AG10803 (cell line): ENCODE data around the gene RPL13.
A peak's percentile ranks its signal among the peaks of the same experiment; 100 is the strongest.
"Not testable (repeated sequence)": the region's sequence is repeated elsewhere in the genome, so short reads cannot be mapped to it uniquely, and the experiment has no call there.

ENCODE experiments used
- DNase-seq: peaks from one replicate; pipeline ENCODE4 v3.0.0; 2010; ENCODE audit warnings: low read depth
- H3K4me3 ChIP-seq: 2 replicates; pipeline ENCODE4 v1.5.1; 2011; ENCODE audit warnings: mild to moderate bottlenecking, low read length, control low read depth
- TF ChIP-seq, protein P1 (sequence below): conservative IDR thresholded peaks from 2 replicates; pipeline ENCODE4 v1.5.1; 2011; ENCODE audit warnings: mild to moderate bottlenecking, low read length, control low read depth, inconsistent platforms

Gene RPL13

DNA sequence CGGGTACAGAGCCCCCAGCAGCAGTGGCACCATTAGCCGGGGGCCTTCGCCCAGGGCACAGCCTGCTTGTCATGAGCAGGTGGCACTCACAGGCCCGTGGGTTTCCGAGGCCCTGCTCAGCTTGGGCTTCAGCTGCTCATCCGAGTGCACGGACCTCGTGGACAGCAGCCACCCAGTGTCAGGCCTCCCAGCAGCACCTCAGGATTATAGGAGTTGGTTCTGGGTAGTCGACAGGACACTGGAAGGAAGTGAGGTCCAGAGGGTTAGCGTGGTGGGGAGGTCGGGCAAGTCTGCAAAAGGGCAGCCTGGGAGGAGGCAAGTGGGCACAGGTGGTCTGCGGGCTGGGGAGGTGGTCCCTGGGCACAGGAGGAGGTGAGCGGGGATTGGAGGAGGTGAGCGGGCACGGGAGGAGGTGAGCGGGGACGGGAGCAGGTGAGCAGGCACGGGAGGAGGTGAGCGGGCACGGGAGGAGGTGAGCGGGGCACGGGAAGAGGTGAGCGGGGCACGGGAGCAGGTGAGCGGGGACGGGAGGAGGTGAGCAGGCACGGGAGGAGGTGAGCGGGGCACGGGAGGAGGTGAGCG lies 10.0 kb downstream of the RPL13 start:
- TF ChIP-seq, protein P1, sequence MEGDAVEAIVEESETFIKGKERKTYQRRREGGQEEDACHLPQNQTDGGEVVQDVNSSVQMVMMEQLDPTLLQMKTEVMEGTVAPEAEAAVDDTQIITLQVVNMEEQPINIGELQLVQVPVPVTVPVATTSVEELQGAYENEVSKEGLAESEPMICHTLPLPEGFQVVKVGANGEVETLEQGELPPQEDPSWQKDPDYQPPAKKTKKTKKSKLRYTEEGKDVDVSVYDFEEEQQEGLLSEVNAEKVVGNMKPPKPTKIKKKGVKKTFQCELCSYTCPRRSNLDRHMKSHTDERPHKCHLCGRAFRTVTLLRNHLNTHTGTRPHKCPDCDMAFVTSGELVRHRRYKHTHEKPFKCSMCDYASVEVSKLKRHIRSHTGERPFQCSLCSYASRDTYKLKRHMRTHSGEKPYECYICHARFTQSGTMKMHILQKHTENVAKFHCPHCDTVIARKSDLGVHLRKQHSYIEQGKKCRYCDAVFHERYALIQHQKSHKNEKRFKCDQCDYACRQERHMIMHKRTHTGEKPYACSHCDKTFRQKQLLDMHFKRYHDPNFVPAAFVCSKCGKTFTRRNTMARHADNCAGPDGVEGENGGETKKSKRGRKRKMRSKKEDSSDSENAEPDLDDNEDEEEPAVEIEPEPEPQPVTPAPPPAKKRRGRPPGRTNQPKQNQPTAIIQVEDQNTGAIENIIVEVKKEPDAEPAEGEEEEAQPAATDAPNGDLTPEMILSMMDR = no peak
- no peak overlapping the region for H3K4me3 ChIP-seq
- DNase-seq = no peak

DNA sequence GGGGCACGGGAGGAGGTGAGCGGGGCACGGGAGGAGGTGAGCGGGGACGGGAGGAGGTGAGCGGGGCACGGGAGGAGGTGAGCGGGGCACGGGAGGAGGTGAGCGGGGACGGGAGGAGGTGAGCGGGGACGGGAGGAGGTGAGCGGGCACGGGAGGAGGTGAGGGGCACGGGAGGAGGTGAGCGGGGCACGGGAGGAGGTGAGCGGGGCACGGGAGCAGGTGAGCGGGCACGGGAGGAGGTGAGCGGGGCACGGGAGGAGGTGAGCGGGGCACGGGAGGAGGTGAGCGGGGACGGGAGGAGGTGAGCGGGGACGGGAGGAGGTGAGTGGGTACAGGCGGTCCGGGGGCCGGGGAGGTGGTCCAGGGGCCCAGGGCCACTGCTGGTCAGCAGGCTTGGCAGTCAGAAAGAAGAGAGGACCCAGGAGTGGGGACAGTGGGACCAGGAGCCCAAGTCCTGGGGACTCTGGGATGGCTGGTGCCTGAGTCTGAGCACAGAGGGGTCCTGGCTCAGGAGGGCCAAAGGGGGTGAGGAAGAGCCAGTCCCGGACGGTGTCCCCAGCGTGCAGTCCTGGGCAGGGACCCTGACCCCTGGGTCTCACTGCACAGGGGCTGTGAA lies 10.6 kb downstream of the RPL13 start:
- H3K4me3 ChIP-seq, DNase-seq: not testable (repeated sequence)

DNA sequence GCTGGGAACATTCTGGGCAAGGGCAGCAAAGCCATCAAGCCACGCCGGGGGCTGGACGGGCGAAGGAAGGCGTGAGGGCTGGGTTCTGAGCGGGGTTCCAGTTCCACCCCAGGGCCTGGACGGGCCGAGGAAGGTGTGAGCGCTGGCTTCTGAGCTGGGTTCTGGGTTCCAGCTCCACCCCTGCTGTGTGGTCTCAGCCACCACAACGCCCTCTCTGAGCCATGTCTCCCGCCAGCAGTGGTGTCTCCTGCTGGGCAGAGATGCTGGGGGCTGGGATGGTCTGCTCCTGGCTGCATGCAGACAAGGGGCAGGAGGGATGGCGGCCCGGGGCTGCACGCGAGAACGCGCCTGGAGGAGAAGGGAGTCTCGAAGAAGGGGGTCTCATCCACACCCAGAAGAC lies 11.2 kb downstream of the RPL13 start:
- no peak overlapping the region for H3K4me3 ChIP-seq
- TF ChIP-seq, protein P1 = no peak
- DNase-seq = no peak

DNA sequence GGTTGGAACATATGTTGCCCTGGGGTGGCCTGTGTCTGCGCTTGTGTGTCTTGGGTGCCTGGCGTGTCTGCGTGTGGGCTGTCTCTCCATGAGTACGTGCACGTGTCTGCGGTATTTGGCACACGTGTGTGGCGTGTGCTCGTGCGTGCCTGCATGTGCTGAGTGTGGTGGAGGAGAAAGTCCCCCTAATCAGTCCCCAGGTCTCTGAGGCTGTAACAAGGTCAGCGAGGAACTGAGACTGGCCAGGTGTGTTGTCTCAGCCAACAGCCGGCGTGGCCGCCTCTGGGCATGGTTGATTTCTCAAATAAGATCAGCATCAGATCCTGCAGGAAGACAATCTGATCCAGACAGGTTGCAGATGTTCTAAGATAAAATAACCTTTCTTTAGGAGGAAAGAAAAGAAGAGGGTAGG lies 11.6 kb downstream of the RPL13 start:
- TF ChIP-seq, protein P1 = no peak
- DNase-seq = no peak
- H3K4me3 ChIP-seq = no peak overlapping the region

DNA sequence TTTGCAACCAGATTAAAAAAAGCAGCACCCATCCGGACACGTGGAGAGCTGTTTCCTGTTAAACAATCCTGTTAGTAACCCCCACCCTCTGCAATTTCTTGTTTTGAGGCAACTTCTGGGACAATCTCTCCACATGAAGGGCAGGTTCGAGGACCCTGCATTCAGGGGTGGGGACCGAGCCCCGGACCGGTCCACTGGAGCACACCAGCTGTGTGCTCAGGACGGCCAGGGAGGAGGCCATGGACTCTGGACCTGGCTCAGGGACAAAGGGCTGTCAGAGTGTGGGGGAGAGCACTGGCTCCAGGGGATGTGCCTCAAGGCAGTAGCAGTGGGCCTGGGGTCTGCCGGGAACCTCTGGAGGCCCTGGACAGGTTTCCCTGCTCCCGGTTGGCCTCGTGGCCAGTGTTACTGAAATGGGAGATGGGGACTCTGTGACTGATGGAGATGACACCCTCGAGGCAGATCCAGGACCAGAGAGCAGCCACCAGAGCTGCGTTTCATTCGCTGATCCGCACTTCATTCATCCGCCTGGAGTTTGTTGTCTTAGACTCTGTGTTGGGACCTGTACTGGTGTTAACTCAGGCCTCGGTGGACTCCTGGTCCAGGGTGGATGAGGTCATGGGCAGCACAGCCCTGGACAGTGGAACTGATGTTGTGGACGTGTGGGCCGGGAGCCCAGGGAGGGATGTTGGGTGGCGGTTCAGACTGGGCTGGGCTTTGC lies 12.2 kb downstream of the RPL13 start:
- DNase-seq = no peak
- TF ChIP-seq, protein P1 = no peak
- no peak overlapping the region for H3K4me3 ChIP-seq

DNA sequence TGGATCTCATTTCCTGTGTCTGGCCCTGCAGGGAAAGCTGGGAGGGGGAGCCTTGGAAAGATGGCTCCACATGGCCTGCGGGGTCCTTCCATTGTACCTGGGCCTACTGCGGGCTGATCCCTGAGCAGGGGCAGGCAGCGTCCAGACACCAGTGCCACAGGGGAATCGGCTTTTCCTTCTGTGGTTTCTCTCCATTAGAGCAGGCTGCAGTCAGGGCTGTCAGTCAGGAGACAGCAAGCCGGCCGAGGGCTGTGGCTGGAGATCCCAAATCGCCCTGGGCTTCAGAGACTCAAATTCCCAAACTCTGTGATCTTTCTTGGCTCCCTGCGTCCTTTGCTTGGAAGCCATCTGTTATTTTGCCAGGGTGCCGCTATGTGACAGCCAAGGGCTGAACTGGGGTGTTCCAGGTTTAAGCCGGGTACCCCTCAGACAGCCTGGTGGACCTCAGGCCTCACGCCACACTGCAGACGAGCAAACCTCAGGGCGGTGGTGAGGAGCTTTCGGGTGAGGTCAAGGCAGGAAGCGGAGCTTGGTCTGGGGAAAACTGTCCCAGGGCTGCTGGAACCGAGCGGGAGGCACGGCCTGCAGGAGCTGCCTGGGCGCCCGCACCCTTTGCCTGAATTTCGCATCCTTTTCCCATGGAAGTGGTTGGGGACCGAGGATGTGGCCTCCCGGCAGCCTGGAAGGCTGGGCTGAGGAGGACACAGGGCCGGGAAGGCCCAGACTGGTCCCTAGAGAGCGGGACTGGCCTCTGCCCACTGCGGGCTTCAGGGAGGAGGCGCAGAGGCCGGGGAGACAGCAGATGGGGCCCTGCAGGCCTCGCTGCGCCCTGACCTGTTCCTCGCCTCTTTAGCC lies 13.6 kb downstream of the RPL13 start:
- H3K4me3 ChIP-seq = no peak overlapping the region; the same call in 1 of the 2 replicates
- DNase-seq = no peak
- TF ChIP-seq, protein P1 = no peak

DNA sequence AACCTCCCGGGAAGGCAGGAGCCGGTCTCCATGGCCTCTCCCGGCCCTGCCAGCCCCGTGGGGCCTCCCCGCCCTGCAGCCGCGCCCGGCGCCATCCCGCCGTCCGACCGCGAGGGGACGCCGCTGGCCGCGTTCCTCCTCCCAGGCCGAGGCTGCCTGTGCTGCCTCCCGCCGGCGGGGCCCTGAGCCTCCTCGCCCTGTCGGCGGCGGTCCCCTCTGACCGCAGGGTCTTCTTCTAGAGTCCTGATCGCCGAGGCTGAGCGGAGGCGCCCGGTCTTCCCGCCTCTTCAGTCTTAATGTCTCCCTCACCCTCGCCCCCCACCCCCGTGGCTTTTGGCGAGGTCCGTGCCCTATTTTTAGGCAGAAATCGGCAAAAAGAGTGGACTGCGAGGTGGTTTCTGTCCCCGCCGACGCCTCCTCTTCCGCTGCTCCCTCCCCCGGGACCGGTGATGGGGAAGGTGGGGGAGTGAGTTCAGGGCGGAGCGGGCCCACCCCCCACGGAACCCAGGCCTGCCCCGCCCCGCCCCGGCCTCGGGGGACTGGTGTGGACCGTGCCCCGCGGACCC lies 14.3 kb downstream of the RPL13 start:
- H3K4me3 ChIP-seq = peak overlapping the region; percentile 47
- TF ChIP-seq, protein P1 = peak; percentile 55
- peak; percentile 63 for DNase-seq
